Measurements from ENCODE around the gene TREH.

Gene TREH

GRCh38 chr11:118645066-118645715 lies 34.3 kb downstream of the TREH start:
- DNase-seq: no peak

- no peak for DNase-seq
Measured at GRCh38 chr11:118644496-118644895, 35.0 kb downstream of the TREH start.

DNA sequence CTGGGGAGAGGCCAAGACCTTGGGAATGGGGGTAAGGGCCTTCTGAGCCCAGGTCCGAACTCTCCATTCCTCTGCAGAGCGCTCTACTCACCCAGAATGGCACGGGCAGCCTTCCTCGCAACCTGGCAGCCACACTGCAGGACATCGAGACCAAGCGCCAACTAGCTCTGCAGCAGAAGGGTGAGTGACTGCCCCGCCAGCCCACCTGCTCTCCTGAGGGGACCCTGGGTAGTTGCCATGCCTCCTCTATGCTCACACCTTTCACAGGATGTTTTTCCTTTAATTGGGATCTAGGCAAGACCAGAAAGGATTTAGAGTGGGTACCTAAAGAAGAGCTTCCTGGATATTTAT lies 35.5 kb downstream of the TREH start:
- no peak for DNase-seq

- DNase-seq: no peak
Measured at GRCh38 chr11:118643142-118643994, 36.1 kb downstream of the TREH start.

- DNase-seq: no peak
Measured at GRCh38 chr11:118641397-118642019, 37.9 kb downstream of the TREH start.

DNA sequence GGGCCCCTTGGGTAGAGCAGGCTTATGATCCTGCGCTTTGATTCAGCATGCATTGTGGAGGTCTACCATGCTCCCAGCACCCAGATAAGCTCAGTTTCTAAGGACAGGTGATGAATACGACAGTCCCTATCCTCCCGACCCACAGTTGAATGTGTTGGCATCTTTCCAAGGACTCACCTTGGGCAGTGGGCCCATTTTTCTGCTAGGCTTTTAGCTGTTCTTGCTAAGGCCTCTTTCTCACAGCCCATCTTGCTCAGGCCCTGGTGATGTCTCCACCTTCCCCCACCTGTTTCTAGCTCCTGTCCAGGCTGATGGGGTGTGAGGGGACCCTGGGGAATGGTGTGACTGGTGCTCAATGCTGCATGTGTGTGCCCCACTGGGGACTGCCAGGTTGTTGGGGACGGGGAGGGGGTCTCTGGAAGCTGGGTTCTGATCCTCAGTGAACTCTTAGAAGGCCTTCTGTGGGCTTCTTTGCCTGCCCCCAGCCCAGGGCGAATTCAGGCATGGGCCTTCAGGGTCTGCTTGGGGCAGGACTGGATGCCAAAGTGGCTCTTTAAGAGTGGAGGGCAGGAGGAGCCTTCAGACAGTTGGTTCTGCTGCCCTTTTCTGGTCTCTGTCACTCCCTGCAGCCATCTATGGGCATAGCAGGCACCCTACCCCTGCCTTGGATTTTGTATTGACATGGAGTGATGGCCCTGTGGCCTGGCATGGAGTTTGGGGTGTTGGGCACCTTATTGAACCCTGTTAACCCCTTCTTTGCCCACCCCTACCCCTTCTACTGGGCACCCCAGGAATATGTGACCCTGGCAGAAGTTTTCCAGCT lies 38.9 kb downstream of the TREH start:
- no peak for DNase-seq

GRCh38 chr11:118639899-118640298 lies 39.6 kb downstream of the TREH start:
- no peak for DNase-seq

DNA sequence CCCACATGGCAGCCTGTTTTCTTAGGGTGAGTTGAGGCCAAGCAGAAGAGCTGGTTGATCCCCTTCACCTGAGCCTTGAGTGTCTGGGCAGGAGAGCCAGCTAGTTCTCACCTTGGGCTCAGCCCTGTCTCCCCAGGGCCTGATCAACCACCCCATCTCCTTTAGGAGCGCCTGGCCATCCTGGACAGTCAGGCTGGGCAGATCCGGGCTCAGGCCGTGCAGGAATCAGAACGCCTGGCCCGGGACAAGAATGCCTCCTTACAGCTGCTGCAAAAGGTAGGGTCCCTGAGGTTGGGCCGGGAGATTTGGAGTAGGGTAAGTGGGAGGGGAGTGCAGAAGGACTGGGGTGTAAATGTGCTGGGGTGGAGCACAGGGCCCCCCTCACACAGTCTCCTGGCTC lies 40.7 kb downstream of the TREH start:
- DNase-seq: no peak

DNA sequence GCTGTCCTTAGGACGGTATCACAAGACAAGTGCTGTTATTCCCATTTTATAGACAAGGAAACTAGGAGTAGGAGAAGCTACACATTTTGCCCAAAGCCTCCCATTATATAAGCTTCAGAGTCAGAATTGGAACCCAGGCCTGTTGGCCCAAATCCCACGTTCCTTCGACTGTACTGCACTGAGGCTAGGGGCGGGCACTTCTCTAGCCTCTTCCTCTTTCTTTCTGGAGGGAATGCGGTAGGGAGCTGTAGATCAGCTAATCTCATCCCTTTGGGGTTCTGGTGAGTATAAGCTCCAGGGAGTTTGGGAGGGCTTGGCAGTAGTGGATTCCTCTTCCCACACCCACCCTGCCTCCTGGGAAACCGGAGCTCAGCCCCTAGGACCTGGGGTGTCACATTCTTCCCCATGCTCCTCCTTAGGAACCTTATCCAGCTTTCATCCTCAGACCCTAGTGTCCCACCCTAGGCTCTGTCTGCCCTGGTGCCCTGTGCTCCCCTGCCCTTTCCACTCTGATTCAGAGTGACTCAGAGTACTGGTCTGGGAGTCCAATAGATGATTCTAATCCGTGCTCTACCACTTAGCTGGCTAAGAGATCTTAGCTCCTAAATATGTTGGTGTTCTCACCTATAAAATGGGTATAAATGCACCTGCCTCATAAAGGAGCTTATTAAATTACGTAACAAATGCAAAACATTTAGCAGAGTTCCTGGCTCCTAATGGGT lies 42.7 kb downstream of the TREH start:
- no peak for DNase-seq

DNA sequence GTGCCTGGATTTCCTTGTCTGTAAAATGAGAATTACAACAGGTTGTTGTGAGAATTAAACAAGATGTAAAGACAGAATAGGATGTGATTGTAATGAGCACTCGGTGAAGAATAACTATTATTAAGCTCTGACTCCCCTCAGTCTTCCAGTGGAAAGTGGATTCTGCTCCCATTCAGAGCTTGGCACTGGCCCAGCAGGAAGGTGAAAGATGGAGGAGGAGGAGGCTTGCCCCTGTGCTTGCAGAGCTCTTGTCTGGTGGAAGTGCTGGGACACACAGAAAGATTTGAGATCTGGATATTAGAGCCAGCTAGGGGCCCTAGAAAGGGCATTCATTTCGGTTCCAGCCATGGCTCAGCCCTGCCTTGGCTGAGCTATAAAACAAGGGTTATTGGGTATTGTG lies 43.8 kb downstream of the TREH start:
- DNase-seq: no peak

DNA sequence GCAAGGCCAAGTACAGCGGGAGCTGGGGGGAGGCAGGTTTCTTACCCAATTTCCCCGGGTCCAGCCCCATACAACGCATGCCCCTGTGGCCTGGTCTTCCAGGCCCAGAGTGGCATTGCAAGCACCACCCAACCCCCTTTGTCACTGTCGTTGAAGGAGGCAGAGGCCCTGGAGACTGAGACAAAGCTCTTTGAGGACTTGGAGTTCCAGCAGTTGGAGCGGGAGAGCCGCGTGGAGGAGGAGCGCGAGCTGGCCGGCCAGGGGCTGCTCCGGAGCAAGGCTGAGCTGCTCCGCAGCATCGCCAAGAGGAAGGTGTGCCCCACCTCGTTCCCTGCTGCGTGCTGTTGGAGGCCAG lies 44.2 kb downstream of the TREH start:
- no peak for DNase-seq

GRCh38 chr11:118634431-118635236 lies 44.8 kb downstream of the TREH start:
- no peak for DNase-seq

GRCh38 chr11:118633979-118634378 lies 45.5 kb downstream of the TREH start:
- DNase-seq: no peak

DNA sequence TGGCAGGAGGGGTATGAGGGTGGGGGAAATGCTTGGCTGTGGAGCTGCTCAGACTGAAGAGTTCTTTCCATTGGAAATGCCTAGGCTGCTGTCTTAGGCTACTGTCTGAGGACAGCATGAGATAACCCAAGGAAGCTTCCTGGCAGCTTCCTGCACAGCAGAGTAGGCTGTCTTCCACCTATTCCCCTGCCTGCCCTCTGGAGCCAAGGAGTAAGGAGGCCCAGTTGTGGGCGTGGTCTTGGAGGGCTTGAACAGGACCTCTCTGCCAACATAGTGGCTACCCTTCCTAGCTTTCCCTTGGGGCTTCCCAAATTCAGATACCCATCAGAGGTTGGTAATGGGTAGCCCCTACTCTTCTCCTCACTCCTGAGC lies 46.1 kb downstream of the TREH start:
- DNase-seq: no peak

- DNase-seq: no peak
Measured at GRCh38 chr11:118632577-118633318, 46.7 kb downstream of the TREH start.

GRCh38 chr11:118631142-118631909 lies 48.1 kb downstream of the TREH start:
- no peak for DNase-seq

DNA sequence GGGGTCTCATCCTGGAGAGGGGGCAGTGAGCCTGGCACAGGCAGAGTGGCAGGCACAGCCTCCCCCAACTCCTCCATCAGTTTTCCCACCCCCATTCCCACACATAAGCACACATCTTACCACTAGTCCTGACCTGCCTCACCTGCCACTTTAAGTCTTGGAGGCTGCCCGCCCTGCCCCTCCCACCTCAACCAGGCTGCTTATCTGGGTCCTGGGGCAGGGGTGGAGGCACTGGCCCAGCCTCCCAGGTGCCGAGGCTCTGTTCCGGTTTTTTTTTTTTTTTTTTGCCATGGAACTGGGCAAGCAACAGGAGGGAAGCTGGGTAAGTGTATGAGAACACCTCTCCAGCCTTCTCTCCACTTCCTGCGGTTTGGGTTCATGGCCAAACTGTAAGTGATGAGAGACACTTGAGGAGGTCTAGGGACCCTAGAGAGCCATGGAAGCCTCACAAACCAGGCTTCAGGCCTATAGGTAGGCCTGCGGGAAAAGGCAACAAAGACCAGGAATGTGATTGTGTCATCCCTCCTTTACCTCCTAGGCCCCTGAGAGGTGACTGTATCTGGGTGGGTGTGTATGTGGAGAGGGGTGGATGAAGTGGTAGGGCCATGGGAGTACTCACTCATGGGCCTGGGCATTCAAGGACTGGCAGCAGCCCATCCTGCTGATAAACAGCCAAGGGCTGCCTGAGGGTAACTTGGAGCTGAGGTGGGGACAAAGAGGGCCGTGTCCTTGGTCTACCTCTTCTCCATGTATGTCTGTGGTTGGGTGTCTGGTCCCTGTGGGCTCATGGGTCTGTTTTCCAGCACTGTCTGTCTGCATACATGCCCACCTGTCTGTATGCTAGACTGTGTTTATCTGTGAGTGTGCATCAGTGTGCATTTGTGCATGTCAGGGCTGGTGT lies 49.4 kb downstream of the TREH start:
- no peak for DNase-seq

- DNase-seq: no peak
Measured at GRCh38 chr11:118628861-118629549, 50.4 kb downstream of the TREH start.

- no peak for DNase-seq
Measured at GRCh38 chr11:118628432-118628831, 51.0 kb downstream of the TREH start.

Measured in GF-D8 (cell line).